HepG2 (cell line): ENCODE data around the gene SCYL1. TPM values are rescaled to one million over a fixed set of nuclear protein-coding genes. Genes with fewer than 3 reads are reported as not detected.
A peak's percentile ranks its signal among the peaks of the same experiment; 100 is the strongest.

ENCODE experiments used
- BRCA1 ChIP-seq: sonication (generic); formaldehyde crosslinking; IDR thresholded peaks from 2 replicates; pipeline ENCODE4 v1.4.0; 2020; ENCODE audit warnings: missing genetic modification reagents
- IRX3 ChIP-seq: sonication (generic); formaldehyde crosslinking; IDR thresholded peaks from 2 replicates; pipeline ENCODE4 v1.8.1; 2023; ENCODE audit warnings: mild to moderate bottlenecking, low read depth, missing genetic modification reagents, borderline replicate concordance
- MAZ ChIP-seq, 2 experiments: sonication (generic) in 1 of 2; formaldehyde crosslinking in 1 of 2; IDR thresholded peaks; 2 replicates each; pipeline versions ENCODE4 v1.5.0 to v1.6.1; 2012 to 2020; ENCODE audit warnings: low read depth in 2 of 2, mild to moderate bottlenecking in 2 of 2, borderline replicate concordance in 1 of 2, improper control_type of control experiment in 1 of 2, low read length in 1 of 2, missing genetic modification reagents in 1 of 2, moderate library complexity in 1 of 2
- NKX3-1 ChIP-seq: sonication (generic); formaldehyde crosslinking; IDR thresholded peaks from 2 replicates; pipeline ENCODE4 v1.5.0; 2020; ENCODE audit warnings: missing genetic modification reagents
- U2AF2 ChIP-seq: fragments of 200-400 bp; formaldehyde crosslinking; IDR thresholded peaks from 2 replicates; pipeline ENCODE4 v1.6.1; 2017; ENCODE audit warnings: low read depth, mild to moderate bottlenecking, low read length
- ZNF446 ChIP-seq: sonication (generic); formaldehyde crosslinking; IDR thresholded peaks from 2 replicates; pipeline ENCODE4 v1.5.0; 2020; ENCODE audit warnings: mild to moderate bottlenecking, missing genetic modification reagents
- polyA plus RNA-seq, 8 experiments: library from polyadenylated mRNA; depleted of rRNA in 3 of 8; stranded (reverse) in 7 of 8; unstranded in 1 of 8; fragments of >200 nt; fragmentation: Illumina TruSeq in 4 of 8; extraction: Trizol in 4 of 8; gene quantifications; 2 replicates each; pipeline versions ENCODE4 v1.2.1 to v1.2.3, GENCODE V29; 2011 to 2016; ENCODE audit warnings: low read depth in 4 of 8, missing spikeins in 1 of 8, mixed read lengths in 1 of 8; ENCODE audit not compliant: insufficient read depth in 1 of 8
- total RNA-seq, 5 experiments: library from RNA; depleted of rRNA; stranded (reverse); fragments of >200 nt; fragmentation: Illumina TruSeq; extraction: Trizol; gene quantifications; 2 replicates each; pipeline ENCODE4 v1.2.3, GENCODE V29; 2016; ENCODE audit warnings: low read depth in 1 of 5
- TF ChIP-seq, protein P1 (sequence below): sonication (generic); formaldehyde crosslinking; IDR thresholded peaks from 2 replicates; pipeline ENCODE4 v1.4.0; 2020; ENCODE audit warnings: mild to moderate bottlenecking, missing genetic modification reagents
- TF ChIP-seq, protein P2 (sequence below): sonication (generic); formaldehyde crosslinking; IDR thresholded peaks from 2 replicates; pipeline ENCODE4 v1.5.0; 2020; ENCODE audit warnings: mild to moderate bottlenecking, missing genetic modification reagents, borderline replicate concordance
- TF ChIP-seq, protein P3 (sequence below): IDR thresholded peaks from 2 replicates; pipeline ENCODE4 v1.6.1; 2016; ENCODE audit warnings: control low read depth
- TF ChIP-seq, protein P4 (sequence below): sonication (generic); formaldehyde crosslinking; IDR thresholded peaks from 2 replicates; pipeline ENCODE4 v1.4.0; 2020; ENCODE audit warnings: mild to moderate bottlenecking, missing genetic modification reagents
- TF ChIP-seq, protein P5 (sequence below): IDR thresholded peaks from 2 replicates; pipeline ENCODE4 v1.6.1; 2016; ENCODE audit warnings: mild to moderate bottlenecking
- TF ChIP-seq, protein P6 (sequence below): sonication (generic); formaldehyde crosslinking; IDR thresholded peaks from 2 replicates; pipeline ENCODE4 v1.5.0; 2020; ENCODE audit warnings: mild to moderate bottlenecking, missing genetic modification reagents

Gene SCYL1
- total and polyA plus RNA-seq, 2 of the 13 experiments (the other 11 are each of a cell fraction or from before 2014, with no cell fraction given) = 65.9 to 103 TPM

DNA sequence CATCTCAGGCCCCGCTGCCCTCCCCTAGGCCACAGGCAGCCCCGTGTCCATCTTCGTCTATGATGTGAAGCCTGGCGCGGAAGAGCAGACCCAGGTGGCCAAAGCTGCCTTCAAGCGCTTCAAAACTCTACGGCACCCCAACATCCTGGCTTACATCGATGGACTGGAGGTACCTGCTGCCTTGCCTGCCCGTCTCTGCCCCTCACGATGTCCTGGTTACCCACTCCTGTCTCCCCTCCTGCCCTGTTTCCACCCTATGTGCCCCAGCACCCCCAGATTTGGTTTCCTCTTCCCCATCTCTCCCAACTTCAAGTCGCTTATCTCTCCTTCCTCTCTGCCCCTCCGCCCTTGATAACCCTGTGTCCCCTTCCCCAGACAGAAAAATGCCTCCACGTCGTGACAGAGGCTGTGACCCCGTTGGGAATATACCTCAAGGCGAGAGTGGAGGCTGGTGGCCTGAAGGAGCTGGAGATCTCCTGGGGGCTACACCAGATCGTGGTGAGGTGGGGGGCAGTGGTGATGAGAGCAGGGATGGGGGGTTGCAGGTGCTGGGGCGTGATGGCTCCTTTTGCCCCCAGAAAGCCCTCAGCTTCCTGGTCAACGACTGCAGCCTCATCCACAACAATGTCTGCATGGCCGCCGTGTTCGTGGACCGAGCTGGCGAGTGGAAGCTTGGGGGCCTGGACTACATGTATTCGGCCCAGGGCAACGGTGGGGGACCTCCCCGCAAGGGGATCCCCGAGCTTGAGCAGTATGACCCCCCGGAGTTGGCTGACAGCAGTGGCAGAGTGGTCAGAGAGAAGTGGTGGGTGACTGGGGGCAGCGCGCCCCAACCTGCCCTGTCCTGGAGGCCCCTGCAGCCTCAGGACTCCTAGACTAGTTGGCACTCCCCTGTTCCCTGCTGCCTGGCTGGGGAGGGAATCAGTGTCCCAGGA is 930 bp downstream of the SCYL1 start (continued):
- no peak for TF ChIP-seq BRCA1 (CRISPR knock-in tag)
- no peak for TF ChIP-seq U2AF2
- TF ChIP-seq, protein P1, sequence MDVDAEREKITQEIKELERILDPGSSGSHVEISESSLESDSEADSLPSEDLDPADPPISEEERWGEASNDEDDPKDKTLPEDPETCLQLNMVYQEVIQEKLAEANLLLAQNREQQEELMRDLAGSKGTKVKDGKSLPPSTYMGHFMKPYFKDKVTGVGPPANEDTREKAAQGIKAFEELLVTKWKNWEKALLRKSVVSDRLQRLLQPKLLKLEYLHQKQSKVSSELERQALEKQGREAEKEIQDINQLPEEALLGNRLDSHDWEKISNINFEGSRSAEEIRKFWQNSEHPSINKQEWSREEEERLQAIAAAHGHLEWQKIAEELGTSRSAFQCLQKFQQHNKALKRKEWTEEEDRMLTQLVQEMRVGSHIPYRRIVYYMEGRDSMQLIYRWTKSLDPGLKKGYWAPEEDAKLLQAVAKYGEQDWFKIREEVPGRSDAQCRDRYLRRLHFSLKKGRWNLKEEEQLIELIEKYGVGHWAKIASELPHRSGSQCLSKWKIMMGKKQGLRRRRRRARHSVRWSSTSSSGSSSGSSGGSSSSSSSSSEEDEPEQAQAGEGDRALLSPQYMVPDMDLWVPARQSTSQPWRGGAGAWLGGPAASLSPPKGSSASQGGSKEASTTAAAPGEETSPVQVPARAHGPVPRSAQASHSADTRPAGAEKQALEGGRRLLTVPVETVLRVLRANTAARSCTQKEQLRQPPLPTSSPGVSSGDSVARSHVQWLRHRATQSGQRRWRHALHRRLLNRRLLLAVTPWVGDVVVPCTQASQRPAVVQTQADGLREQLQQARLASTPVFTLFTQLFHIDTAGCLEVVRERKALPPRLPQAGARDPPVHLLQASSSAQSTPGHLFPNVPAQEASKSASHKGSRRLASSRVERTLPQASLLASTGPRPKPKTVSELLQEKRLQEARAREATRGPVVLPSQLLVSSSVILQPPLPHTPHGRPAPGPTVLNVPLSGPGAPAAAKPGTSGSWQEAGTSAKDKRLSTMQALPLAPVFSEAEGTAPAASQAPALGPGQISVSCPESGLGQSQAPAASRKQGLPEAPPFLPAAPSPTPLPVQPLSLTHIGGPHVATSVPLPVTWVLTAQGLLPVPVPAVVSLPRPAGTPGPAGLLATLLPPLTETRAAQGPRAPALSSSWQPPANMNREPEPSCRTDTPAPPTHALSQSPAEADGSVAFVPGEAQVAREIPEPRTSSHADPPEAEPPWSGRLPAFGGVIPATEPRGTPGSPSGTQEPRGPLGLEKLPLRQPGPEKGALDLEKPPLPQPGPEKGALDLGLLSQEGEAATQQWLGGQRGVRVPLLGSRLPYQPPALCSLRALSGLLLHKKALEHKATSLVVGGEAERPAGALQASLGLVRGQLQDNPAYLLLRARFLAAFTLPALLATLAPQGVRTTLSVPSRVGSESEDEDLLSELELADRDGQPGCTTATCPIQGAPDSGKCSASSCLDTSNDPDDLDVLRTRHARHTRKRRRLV (CRISPR knock-in tag) = no peak
- TF ChIP-seq, protein P2, sequence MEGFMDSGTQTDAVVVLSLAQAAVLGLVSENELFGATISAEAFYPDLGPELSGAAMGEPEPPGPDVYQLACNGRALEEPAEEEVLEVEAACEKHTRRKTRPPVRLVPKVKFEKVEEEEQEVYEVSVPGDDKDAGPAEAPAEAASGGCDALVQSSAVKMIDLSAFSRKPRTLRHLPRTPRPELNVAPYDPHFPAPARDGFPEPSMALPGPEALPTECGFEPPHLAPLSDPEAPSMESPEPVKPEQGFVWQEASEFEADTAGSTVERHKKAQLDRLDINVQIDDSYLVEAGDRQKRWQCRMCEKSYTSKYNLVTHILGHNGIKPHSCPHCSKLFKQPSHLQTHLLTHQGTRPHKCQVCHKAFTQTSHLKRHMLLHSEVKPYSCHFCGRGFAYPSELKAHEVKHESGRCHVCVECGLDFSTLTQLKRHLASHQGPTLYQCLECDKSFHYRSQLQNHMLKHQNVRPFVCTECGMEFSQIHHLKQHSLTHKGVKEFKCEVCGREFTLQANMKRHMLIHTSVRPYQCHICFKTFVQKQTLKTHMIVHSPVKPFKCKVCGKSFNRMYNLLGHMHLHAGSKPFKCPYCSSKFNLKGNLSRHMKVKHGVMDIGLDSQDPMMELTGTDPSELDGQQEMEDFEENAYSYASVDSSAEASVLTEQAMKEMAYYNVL (CRISPR knock-in tag) = 0 out of 2 replicates have a peak, but pooled peaks have one; percentile 2
- no peak for TF ChIP-seq MAZ (IDR thresholded peaks at IDR 0.05; ENCODE audit: borderline replicate concordance, low read depth, low read length)
- 0 out of 2 replicates have a peak, but pooled peaks have one; percentile 22 for TF ChIP-seq MAZ (CRISPR knock-in tag; IDR thresholded peaks at IDR 0.05; ENCODE audit: low read depth)
- TF ChIP-seq, protein P3, sequence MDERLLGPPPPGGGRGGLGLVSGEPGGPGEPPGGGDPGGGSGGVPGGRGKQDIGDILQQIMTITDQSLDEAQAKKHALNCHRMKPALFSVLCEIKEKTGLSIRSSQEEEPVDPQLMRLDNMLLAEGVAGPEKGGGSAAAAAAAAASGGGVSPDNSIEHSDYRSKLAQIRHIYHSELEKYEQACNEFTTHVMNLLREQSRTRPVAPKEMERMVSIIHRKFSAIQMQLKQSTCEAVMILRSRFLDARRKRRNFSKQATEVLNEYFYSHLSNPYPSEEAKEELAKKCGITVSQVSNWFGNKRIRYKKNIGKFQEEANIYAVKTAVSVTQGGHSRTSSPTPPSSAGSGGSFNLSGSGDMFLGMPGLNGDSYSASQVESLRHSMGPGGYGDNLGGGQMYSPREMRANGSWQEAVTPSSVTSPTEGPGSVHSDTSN = no peak
- TF ChIP-seq, protein P4, sequence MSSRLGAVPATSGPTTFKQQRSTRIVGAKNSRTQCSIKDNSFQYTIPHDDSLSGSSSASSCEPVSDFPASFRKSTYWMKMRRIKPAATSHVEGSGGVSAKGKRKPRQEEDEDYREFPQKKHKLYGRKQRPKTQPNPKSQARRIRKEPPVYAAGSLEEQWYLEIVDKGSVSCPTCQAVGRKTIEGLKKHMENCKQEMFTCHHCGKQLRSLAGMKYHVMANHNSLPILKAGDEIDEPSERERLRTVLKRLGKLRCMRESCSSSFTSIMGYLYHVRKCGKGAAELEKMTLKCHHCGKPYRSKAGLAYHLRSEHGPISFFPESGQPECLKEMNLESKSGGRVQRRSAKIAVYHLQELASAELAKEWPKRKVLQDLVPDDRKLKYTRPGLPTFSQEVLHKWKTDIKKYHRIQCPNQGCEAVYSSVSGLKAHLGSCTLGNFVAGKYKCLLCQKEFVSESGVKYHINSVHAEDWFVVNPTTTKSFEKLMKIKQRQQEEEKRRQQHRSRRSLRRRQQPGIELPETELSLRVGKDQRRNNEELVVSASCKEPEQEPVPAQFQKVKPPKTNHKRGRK (CRISPR knock-in tag) = 0 out of 2 replicates have a peak, but pooled peaks have one; percentile 41
- TF ChIP-seq IRX3 (CRISPR knock-in tag) = no peak
- TF ChIP-seq NKX3-1 = no peak
- TF ChIP-seq, protein P5, sequence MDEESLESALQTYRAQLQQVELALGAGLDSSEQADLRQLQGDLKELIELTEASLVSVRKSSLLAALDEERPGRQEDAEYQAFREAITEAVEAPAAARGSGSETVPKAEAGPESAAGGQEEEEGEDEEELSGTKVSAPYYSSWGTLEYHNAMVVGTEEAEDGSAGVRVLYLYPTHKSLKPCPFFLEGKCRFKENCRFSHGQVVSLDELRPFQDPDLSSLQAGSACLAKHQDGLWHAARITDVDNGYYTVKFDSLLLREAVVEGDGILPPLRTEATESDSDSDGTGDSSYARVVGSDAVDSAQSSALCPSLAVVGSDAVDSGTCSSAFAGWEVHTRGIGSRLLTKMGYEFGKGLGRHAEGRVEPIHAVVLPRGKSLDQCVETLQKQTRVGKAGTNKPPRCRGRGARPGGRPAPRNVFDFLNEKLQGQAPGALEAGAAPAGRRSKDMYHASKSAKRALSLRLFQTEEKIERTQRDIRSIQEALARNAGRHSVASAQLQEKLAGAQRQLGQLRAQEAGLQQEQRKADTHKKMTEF (CRISPR knock-in tag) = no peak
- peak; percentile 63; the same call in 1 of the 2 replicates for TF ChIP-seq ZNF446 (CRISPR knock-in tag)
- TF ChIP-seq, protein P6, sequence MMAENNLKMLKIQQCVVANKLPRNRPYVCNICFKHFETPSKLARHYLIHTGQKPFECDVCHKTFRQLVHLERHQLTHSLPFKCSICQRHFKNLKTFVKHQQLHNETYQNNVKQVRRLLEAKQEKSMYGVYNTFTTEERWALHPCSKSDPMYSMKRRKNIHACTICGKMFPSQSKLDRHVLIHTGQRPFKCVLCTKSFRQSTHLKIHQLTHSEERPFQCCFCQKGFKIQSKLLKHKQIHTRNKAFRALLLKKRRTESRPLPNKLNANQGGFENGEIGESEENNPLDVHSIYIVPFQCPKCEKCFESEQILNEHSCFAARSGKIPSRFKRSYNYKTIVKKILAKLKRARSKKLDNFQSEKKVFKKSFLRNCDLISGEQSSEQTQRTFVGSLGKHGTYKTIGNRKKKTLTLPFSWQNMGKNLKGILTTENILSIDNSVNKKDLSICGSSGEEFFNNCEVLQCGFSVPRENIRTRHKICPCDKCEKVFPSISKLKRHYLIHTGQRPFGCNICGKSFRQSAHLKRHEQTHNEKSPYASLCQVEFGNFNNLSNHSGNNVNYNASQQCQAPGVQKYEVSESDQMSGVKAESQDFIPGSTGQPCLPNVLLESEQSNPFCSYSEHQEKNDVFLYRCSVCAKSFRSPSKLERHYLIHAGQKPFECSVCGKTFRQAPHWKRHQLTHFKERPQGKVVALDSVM (CRISPR knock-in tag) = no peak
